WTC11 (cell line): ENCODE data around the gene IL17RA. TPM values are rescaled to one million over a fixed set of nuclear protein-coding genes. Genes with fewer than 3 reads are reported as not detected.

Experiments used
- ATAC-seq: fragments of 200-7000 bp; cut with Tn5 transposase; 2 replicates; pipeline ENCODE4 v1.10.0; 2021; ENCODE audit warnings: mild to moderate bottlenecking, moderate library complexity
- CTCF ChIA-PET: fragments of 300-600 bp; sonication (Branson Sonifier 250); formaldehyde crosslinking; loops from one replicate; lab custom pipeline; 2021; ENCODE audit warnings: antibody characterized with exemption; lab: Charles Lee
- POLR2A ChIA-PET: fragments of 350-600 bp; sonication (Branson Sonifier 250); formaldehyde crosslinking; loops from one replicate; lab custom pipeline; 2021; ENCODE audit warnings: antibody characterized with exemption; lab: Charles Lee
- DNase-seq: peaks from one replicate; pipeline ENCODE4 v3.0.0; 2021; ENCODE audit warnings: low spot score
- H3K27ac Mint-ChIP-seq: 2 replicates; pipeline ENCODE4 v1.8.0; 2021; ENCODE audit warnings: mixed read lengths
- H3K27me3 Mint-ChIP-seq: 2 replicates; pipeline ENCODE4 v1.8.0; 2021; ENCODE audit warnings: low read depth, mild to moderate bottlenecking, moderate library complexity, mixed read lengths
- H3K36me3 Mint-ChIP-seq: 2 replicates; pipeline ENCODE4 v1.8.0; 2021; ENCODE audit warnings: mixed read lengths
- H3K4me1 Mint-ChIP-seq: 2 replicates; pipeline ENCODE4 v1.8.0; 2022; ENCODE audit warnings: mixed read lengths
- H3K4me3 Mint-ChIP-seq: 2 replicates; pipeline ENCODE4 v1.8.0; 2021; ENCODE audit warnings: mild to moderate bottlenecking, moderate library complexity, mixed read lengths
- H3K9me3 Mint-ChIP-seq: 2 replicates; pipeline ENCODE4 v1.8.0; 2021; ENCODE audit warnings: mixed read lengths
- AFF4 ChIP-seq: sonication (generic); formaldehyde crosslinking; IDR thresholded peaks from 2 replicates; pipeline ENCODE4 v1.8.1; 2023; ENCODE audit warnings: mild to moderate bottlenecking, missing genetic modification reagents, borderline replicate concordance
- CREB1 ChIP-seq: sonication (generic); formaldehyde crosslinking; IDR thresholded peaks from 2 replicates; pipeline ENCODE4 v1.8.0; 2023; ENCODE audit warnings: mild to moderate bottlenecking, missing genetic modification reagents
- EMX1 ChIP-seq: fragments of 250-450 bp; sonication (Bioruptor Pico); IDR thresholded peaks from 2 replicates; pipeline ENCODE4 v1.8.0; 2021; ENCODE audit warnings: mild to moderate bottlenecking
- ESRRA ChIP-seq: sonication (generic); formaldehyde crosslinking; IDR thresholded peaks from 2 replicates; pipeline ENCODE4 v1.8.1; 2022; ENCODE audit warnings: mild to moderate bottlenecking, missing genetic modification reagents, borderline replicate concordance
- GABPB1 ChIP-seq: sonication (generic); formaldehyde crosslinking; IDR thresholded peaks from 2 replicates; pipeline ENCODE4 v1.8.1; 2023; ENCODE audit warnings: mild to moderate bottlenecking, missing genetic modification reagents
- HMGA2 ChIP-seq: fragments of 250-450 bp; sonication (Bioruptor Pico); IDR thresholded peaks from 2 replicates; pipeline ENCODE4 v1.4.0; 2021; ENCODE audit warnings: mild to moderate bottlenecking, moderate library complexity
- IRF1 ChIP-seq: sonication (generic); formaldehyde crosslinking; IDR thresholded peaks from 2 replicates; pipeline ENCODE4 v1.8.0; 2023; ENCODE audit warnings: missing genetic modification reagents
- JUN ChIP-seq: sonication (generic); formaldehyde crosslinking; IDR thresholded peaks from 2 replicates; pipeline ENCODE4 v1.8.0; 2023; ENCODE audit warnings: mild to moderate bottlenecking, missing genetic modification reagents
- MYBL2 ChIP-seq: sonication (generic); formaldehyde crosslinking; IDR thresholded peaks from 2 replicates; pipeline ENCODE4 v1.8.1; 2023; ENCODE audit warnings: mild to moderate bottlenecking, moderate library complexity, missing genetic modification reagents
- NFYB ChIP-seq: sonication (generic); formaldehyde crosslinking; conservative IDR thresholded peaks from 2 replicates; pipeline ENCODE4 v1.8.0; 2022; ENCODE audit warnings: low read depth, missing genetic modification reagents
- NR1H2 ChIP-seq: sonication (generic); formaldehyde crosslinking; IDR thresholded peaks from 2 replicates; pipeline ENCODE4 v1.9.0; 2021; ENCODE audit warnings: mild to moderate bottlenecking, moderate library complexity, missing genetic modification reagents
- RELA ChIP-seq: sonication (generic); formaldehyde crosslinking; IDR thresholded peaks from 2 replicates; pipeline ENCODE4 v1.8.1; 2022; ENCODE audit warnings: missing genetic modification reagents, mild to moderate bottlenecking, borderline replicate concordance
- SMAD3 ChIP-seq: sonication (generic); formaldehyde crosslinking; IDR thresholded peaks from 2 replicates; pipeline ENCODE4 v1.8.0; 2022; ENCODE audit warnings: missing genetic modification reagents, mild to moderate bottlenecking, borderline replicate concordance
- SMAD4 ChIP-seq: sonication (generic); formaldehyde crosslinking; IDR thresholded peaks from 2 replicates; pipeline ENCODE4 v1.8.0; 2022; ENCODE audit warnings: mild to moderate bottlenecking, missing genetic modification reagents
- SOX15 ChIP-seq: fragments of 250-450 bp; sonication (Bioruptor Pico); IDR thresholded peaks from 2 replicates; pipeline ENCODE4 v1.9.0; 2021; ENCODE audit warnings: mild to moderate bottlenecking
- SP1 ChIP-seq: sonication (generic); formaldehyde crosslinking; conservative IDR thresholded peaks from 2 replicates; pipeline ENCODE4 v1.8.1; 2022; ENCODE audit warnings: missing genetic modification reagents
- STAT6 ChIP-seq: sonication (generic); formaldehyde crosslinking; conservative IDR thresholded peaks from 2 replicates; pipeline ENCODE4 v1.8.1; 2023; ENCODE audit warnings: mild to moderate bottlenecking, low read depth, missing genetic modification reagents, moderate library complexity
- ZMAT4 ChIP-seq: fragments of 250-450 bp; sonication (Bioruptor Pico); IDR thresholded peaks from 2 replicates; pipeline ENCODE4 v1.9.0; 2021; ENCODE audit warnings: mild to moderate bottlenecking
- ZNF219 ChIP-seq: sonication (generic); formaldehyde crosslinking; IDR thresholded peaks from 2 replicates; pipeline ENCODE4 v1.8.0; 2023; ENCODE audit warnings: missing genetic modification reagents, mild to moderate bottlenecking, borderline replicate concordance
- ZNF232 ChIP-seq: sonication (generic); formaldehyde crosslinking; IDR thresholded peaks from 2 replicates; pipeline ENCODE4 v1.8.0; 2022; ENCODE audit warnings: mild to moderate bottlenecking, missing genetic modification reagents
- ZNF317 ChIP-seq: sonication (generic); formaldehyde crosslinking; IDR thresholded peaks from 2 replicates; pipeline ENCODE4 v1.8.1; 2023; ENCODE audit warnings: low read depth, mild to moderate bottlenecking, moderate library complexity, missing genetic modification reagents, borderline replicate concordance
- ZNF396 ChIP-seq: fragments of 250-450 bp; sonication (Bioruptor Pico); IDR thresholded peaks from 2 replicates; pipeline ENCODE4 v1.8.0; 2021; ENCODE audit warnings: mild to moderate bottlenecking, moderate library complexity, borderline replicate concordance
- ZNF416 ChIP-seq: fragments of 250-450 bp; sonication (Bioruptor Pico); IDR thresholded peaks from 2 replicates; pipeline ENCODE4 v1.9.0; 2021; ENCODE audit warnings: mild to moderate bottlenecking, inconsistent platforms
- total RNA-seq: library from RNA; stranded (reverse); gene quantifications from 3 replicates; pipeline ENCODE4 v1.2.3, GENCODE V29; 2021

IL17RA gene
- total RNA-seq, 1 experiment from 2014 or later: 7.9 TPM

GRCh38 chr22:17046566-17047348 is 38.0 kb upstream of the IL17RA start:
- no peak for DNase-seq
- H3K36me3 Mint-ChIP-seq: no peaks in the 10 kb centered on the region; the same call in 1 of the 2 replicates
- CTCF ChIA-PET: interaction anchor here (1.1 kb wide), 1 partner anchor 12 kb away, joined by 3 read pairs; no protein-coding TSS in a partner anchor

GRCh38 chr22:17047656-17048055 is 37.1 kb upstream of the IL17RA start:
- Mint-ChIP-seq H3K27ac (no peak overlapping the region), H3K36me3 (no peaks in the 10 kb centered on the region; the same call in 1 of the 2 replicates), H3K4me3 (no peak overlapping the region), H3K4me1 (no peaks in the 10 kb centered on the region), H3K27me3 (peaks cover 14% of the 10 kb centered on the region), H3K9me3 (peaks cover 44% of the 10 kb centered on the region)
- ChIA-PET POLR2A (no interaction called here), CTCF (interaction anchor here (2.5 kb wide), 1 partner anchor 11 kb away, joined by 16 read pairs; no protein-coding TSS in a partner anchor)
- TF ChIP-seq SMAD4 (CRISPR knock-in tag) (no peak), RELA (CRISPR knock-in tag) (no peak), NFYB (CRISPR knock-in tag) (no peak), STAT6 (CRISPR knock-in tag) (no peak), SOX15 (CRISPR knock-in tag) (no peak), ESRRA (no peak), HMGA2 (CRISPR knock-in tag) (no peak), GABPB1 (CRISPR knock-in tag) (no peak), ZNF219 (no peak), SMAD3 (no peak), SP1 (CRISPR knock-in tag) (no peak), CREB1 (CRISPR knock-in tag) (no peak)
- DNase-seq: no peak
- ATAC-seq: no peak

More at GRCh38 chr22:17046566-17047348, 38.0 kb upstream of the IL17RA start:
- Mint-ChIP-seq H3K4me1 (no peaks in the 10 kb centered on the region), H3K9me3 (peaks cover 42% of the 10 kb centered on the region), H3K27ac (no peak overlapping the region), H3K27me3 (peaks cover 14% of the 10 kb centered on the region), H3K4me3 (no peak overlapping the region)
- ATAC-seq: no peak
- POLR2A ChIA-PET: no interaction called here
- no peak for TF ChIP-seq ZMAT4 (CRISPR knock-in tag)
- TF ChIP-seq ZNF416 (CRISPR knock-in tag): no peak
- TF ChIP-seq ZNF317 (CRISPR knock-in tag): no peak
- no peak for TF ChIP-seq ZNF232 (CRISPR knock-in tag)
- TF ChIP-seq IRF1: no peak
- no peak for TF ChIP-seq AFF4 (CRISPR knock-in tag)
- TF ChIP-seq EMX1 (CRISPR knock-in tag): no peak
- TF ChIP-seq NR1H2 (CRISPR knock-in tag): no peak
- no peak for TF ChIP-seq JUN (CRISPR knock-in tag)
- no peak for TF ChIP-seq ZNF396
- TF ChIP-seq MYBL2 (CRISPR knock-in tag): no peak
